ENCODE results near the gene WDR93.

DNA sequence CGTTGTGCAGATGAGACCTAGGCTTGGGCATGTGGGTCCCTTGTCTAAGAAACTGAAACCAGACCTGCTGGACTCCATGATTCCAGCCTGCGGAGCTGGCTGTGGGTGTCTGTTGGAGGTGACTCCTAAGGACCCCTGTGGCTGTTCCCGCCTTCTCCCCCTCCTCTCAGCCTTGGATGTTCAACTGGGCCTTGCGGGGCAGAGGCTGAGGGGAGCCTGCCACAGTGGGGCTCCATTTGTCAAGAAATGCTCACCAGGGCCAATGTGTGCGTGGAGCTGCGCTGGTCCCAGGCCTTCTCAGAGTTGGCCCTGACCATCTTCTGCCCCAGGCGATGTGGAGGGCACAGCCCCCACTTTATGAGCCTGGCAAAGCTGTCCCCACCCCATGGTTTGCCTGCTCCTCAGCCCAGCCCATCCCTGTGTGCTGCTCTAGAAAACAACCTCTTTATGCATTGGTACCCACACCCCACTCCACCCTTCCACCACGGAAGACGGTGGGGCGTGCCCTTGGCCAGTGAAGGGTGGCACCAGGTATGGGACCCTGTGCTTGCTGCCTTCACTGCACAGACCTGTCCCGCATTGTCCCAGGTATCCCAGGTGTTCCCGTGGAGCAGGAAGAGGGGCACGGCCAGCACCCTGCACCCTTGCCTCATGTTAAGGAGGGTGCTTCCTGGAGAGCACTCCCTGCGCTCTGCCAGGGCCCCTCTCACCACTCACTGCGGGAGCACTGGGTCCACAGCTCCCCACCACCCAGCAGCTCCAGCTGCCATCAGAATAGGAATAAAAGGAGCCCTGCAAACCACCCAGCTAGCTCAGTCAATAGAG, 93.5 kb downstream of the WDR93 start:
- TF ChIP-seq TAF1 (IDR thresholded peaks at IDR 0.05; ENCODE audit: low read depth), result no peak
- TF ChIP-seq YY1 (IDR thresholded peaks at IDR 0.05; ENCODE audit: low read depth), result no peak
- no peak for TF ChIP-seq FOXM1 (IDR thresholded peaks at IDR 0.05; ENCODE audit: borderline replicate concordance, low read depth)
- TF ChIP-seq, protein P1, sequence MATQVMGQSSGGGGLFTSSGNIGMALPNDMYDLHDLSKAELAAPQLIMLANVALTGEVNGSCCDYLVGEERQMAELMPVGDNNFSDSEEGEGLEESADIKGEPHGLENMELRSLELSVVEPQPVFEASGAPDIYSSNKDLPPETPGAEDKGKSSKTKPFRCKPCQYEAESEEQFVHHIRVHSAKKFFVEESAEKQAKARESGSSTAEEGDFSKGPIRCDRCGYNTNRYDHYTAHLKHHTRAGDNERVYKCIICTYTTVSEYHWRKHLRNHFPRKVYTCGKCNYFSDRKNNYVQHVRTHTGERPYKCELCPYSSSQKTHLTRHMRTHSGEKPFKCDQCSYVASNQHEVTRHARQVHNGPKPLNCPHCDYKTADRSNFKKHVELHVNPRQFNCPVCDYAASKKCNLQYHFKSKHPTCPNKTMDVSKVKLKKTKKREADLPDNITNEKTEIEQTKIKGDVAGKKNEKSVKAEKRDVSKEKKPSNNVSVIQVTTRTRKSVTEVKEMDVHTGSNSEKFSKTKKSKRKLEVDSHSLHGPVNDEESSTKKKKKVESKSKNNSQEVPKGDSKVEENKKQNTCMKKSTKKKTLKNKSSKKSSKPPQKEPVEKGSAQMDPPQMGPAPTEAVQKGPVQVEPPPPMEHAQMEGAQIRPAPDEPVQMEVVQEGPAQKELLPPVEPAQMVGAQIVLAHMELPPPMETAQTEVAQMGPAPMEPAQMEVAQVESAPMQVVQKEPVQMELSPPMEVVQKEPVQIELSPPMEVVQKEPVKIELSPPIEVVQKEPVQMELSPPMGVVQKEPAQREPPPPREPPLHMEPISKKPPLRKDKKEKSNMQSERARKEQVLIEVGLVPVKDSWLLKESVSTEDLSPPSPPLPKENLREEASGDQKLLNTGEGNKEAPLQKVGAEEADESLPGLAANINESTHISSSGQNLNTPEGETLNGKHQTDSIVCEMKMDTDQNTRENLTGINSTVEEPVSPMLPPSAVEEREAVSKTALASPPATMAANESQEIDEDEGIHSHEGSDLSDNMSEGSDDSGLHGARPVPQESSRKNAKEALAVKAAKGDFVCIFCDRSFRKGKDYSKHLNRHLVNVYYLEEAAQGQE (IDR thresholded peaks at IDR 0.05; ENCODE audit: low read depth), result no peak
- no peak for TF ChIP-seq TCF12 (IDR thresholded peaks at IDR 0.05; ENCODE audit: low read depth)
